Measurements from ENCODE around the gene CSKMT. TPM values are rescaled to one million over a fixed set of nuclear protein-coding genes. Genes with fewer than 3 reads are reported as not detected.
"Not testable (repeated sequence)": the region's sequence is repeated elsewhere in the genome, so short reads cannot be mapped to it uniquely, and the experiment has no call there.

Gene CSKMT
- total and polyA plus RNA-seq, 7 experiments from 2014 or later = 2.5 to 29.3 (median 15.8) TPM

DNA sequence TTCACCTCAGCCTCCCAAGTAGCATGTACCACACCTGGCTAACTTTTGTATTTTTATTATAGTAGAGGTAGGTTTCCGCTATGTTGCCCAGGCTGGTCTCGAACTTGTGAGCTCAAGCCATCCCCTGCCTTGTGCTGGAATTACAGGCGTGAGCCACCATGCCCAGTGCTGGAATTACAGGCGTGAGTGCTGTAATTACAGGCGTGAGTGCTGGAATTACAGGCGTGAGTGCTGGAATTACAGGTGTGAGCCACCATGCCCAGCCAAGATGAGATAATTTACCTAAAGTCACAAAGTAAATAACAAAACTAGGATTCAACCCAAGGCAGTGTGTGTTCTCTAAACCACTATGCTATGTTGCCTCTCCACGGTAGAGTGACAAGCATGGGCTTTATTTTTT lies 17.4 kb downstream of the CSKMT start:
- Mint-ChIP-seq H3K27ac (no peak overlapping the region), H3K36me3 (peaks cover 0 to 6% (median 5%) of the 10 kb centered on the region in 5 donors), H3K27me3 (peaks cover 0 to 6% (median 4%) of the 10 kb centered on the region in 5 donors), H3K4me3 (no peak overlapping the region), H3K4me1 (peaks cover 10 to 25% (median 21%) of the 10 kb centered on the region in 7 donors), H3K9me3 (no peaks in the 10 kb centered on the region)
- H3K27ac ChIP-seq (ENCODE audit: low read depth, low read length) = no peak overlapping the region
- DNase-seq = no peak
- ATAC-seq = no peak
- POLR2A ChIA-PET = no interaction called here
- peaks cover 9 to 13% of the 10 kb centered on the region in 2 donors for H3K4me1 ChIP-seq (ENCODE audit: control insufficient read depth in 2 of 2, insufficient read depth in 2 of 2, low read length in 2 of 2)
- H3K4me3 ChIP-seq (ENCODE audit: low read length) = no peak overlapping the region
- CTCF ChIA-PET = no interaction called here
- intact Hi-C loops (cut with micrococcal nuclease) = no loop called here
- H3K27me3 ChIP-seq (ENCODE audit: control insufficient read depth in 2 of 2, insufficient read depth in 2 of 2, low read length in 2 of 2) = no peaks in the 10 kb centered on the region
- peaks cover 0 to 9% (median 3%) of the 10 kb centered on the region in 3 experiments for H3K36me3 ChIP-seq (ENCODE audit: control insufficient read depth in 2 of 3, insufficient read depth in 3 of 3, low read length in 3 of 3)
- H3K9me3 ChIP-seq (ENCODE audit: control insufficient read depth in 2 of 3, low read length in 3 of 3) = no peaks in the 10 kb centered on the region

DNA sequence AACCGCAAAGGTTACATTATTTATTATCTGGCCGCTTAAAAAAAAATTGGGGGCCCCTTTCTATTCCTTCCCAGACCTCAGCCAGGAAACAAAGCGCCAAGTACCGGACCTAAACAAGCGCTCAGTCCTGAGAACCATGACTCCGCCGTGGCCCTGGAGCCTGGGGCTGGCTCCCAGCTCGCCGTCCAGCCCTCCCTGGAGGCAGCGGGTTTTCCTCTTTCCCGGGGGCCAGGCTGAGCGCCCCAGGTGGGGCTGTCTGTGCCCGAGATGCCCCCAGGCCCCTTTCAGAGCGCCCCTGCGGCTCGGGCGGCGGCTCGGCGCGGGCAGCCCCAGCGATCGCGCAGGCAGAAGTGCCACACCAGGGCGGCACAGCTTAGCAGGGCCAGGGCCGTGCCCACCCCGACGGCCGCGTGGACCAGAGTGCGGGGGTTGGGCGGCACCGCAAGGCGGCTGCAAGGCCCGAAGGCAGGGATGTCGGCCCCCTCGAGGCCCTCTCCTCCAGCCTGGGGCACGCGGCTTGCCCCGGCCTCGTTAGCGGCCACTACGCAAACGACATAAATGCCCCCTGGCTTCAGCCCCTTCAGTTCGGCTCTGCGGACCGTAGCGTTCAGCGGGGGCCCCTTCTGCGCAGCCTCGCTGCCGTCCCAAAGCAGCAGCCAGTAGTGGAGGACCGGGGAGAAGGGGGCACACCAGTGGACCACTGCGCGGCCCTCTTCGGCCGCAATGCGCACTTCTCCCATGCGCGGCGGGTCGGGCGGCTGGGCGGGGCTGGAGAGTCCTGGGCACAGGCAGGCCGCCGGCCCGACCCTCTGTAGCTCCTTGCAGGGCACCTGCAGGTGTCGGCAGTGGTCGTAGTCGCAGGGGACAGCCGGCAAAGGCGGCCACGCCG lies 22.6 kb downstream of the CSKMT start:
- no peak for DNase-seq
- ATAC-seq = no peak
- Mint-ChIP-seq H3K27ac (no peak overlapping the region), H3K9me3 (no peaks in the 10 kb centered on the region), H3K4me3 (no peak overlapping the region), H3K36me3 (peaks cover 0 to 20% (median 11%) of the 10 kb centered on the region in 5 donors), H3K27me3 (peaks cover 6 to 13% (median 10%) of the 10 kb centered on the region in 5 donors), H3K4me1 (no peaks in the 10 kb centered on the region)
- intact Hi-C loops (cut with micrococcal nuclease) = no loop called here
- H3K27me3 ChIP-seq (ENCODE audit: control insufficient read depth in 2 of 2, insufficient read depth in 2 of 2, low read length in 2 of 2) = no peaks in the 10 kb centered on the region
- no peak overlapping the region for H3K4me3 ChIP-seq (ENCODE audit: low read length)
- CTCF ChIA-PET = interaction anchor here (0.7 kb wide), 1 partner anchor 11 kb away, joined by 3 read pairs; no protein-coding TSS in a partner anchor
- H3K36me3 ChIP-seq (ENCODE audit: control insufficient read depth in 2 of 3, insufficient read depth in 3 of 3, low read length in 3 of 3) = peaks cover 0 to 30% (median 0%) of the 10 kb centered on the region in 3 experiments
- H3K9me3 ChIP-seq (ENCODE audit: control insufficient read depth in 2 of 3, low read length in 3 of 3) = no peaks in the 10 kb centered on the region
- H3K27ac ChIP-seq (ENCODE audit: low read depth, low read length) = no peak overlapping the region
- POLR2A ChIA-PET = interaction anchor here (0.6 to 1.6 kb wide), 10 partner anchors 11 to 97 kb away, joined by 3 to 6 read pairs (median 3); partner anchors contain the start of genes C11orf98, CSKMT, LBHD1 and TUT1
- H3K4me1 ChIP-seq (ENCODE audit: control insufficient read depth in 2 of 2, insufficient read depth in 2 of 2, low read length in 2 of 2) = no peaks in the 10 kb centered on the region

DNA sequence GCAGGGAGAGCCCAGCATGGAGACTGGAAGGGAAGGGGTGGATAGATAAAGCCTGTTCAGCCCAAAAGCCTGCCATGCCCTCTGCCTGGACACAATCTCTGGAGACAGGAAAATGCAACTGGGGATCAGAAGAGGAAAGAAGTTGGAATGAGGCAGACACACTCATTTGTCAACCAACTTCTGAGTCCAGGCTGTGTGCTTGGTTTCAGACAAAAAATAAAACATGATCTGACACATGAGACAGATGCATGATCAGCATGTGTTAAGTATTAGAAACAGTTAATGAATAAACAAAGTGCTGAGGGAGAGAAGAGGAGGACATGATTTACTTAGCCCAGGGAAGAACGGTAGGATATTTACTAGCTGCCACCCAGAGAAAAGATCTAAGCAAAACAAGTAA lies 23.4 kb downstream of the CSKMT start:
- Mint-ChIP-seq H3K36me3 (peaks cover 0 to 23% (median 14%) of the 10 kb centered on the region in 5 donors), H3K4me3 (no peak overlapping the region), H3K4me1 (no peaks in the 10 kb centered on the region), H3K9me3 (no peaks in the 10 kb centered on the region), H3K27ac (no peak overlapping the region), H3K27me3 (peaks cover 6 to 13% (median 10%) of the 10 kb centered on the region in 5 donors)
- H3K27me3 ChIP-seq (ENCODE audit: control insufficient read depth in 2 of 2, insufficient read depth in 2 of 2, low read length in 2 of 2) = no peaks in the 10 kb centered on the region
- ChIA-PET POLR2A (interaction anchor here (0.6 to 1.5 kb wide), 4 partner anchors 12 to 97 kb away, joined by 3 to 6 read pairs (median 3); partner anchors contain the start of genes C11orf98, CSKMT, LBHD1 and TUT1), CTCF (interaction anchor here (0.7 kb wide), 1 partner anchor 10 kb away, joined by 3 read pairs; no protein-coding TSS in a partner anchor)
- H3K4me3 ChIP-seq (ENCODE audit: low read length) = no peak overlapping the region
- DNase-seq = no peak
- intact Hi-C loops (cut with micrococcal nuclease) = no loop called here
- no peak for ATAC-seq
- peaks cover 0 to 34% (median 0%) of the 10 kb centered on the region in 3 experiments for H3K36me3 ChIP-seq (ENCODE audit: control insufficient read depth in 2 of 3, insufficient read depth in 3 of 3, low read length in 3 of 3)
- H3K4me1 ChIP-seq (ENCODE audit: control insufficient read depth in 2 of 2, insufficient read depth in 2 of 2, low read length in 2 of 2) = no peaks in the 10 kb centered on the region
- H3K9me3 ChIP-seq (ENCODE audit: control insufficient read depth in 2 of 3, low read length in 3 of 3) = no peaks in the 10 kb centered on the region
- H3K27ac ChIP-seq (ENCODE audit: low read depth, low read length) = no peak overlapping the region

DNA sequence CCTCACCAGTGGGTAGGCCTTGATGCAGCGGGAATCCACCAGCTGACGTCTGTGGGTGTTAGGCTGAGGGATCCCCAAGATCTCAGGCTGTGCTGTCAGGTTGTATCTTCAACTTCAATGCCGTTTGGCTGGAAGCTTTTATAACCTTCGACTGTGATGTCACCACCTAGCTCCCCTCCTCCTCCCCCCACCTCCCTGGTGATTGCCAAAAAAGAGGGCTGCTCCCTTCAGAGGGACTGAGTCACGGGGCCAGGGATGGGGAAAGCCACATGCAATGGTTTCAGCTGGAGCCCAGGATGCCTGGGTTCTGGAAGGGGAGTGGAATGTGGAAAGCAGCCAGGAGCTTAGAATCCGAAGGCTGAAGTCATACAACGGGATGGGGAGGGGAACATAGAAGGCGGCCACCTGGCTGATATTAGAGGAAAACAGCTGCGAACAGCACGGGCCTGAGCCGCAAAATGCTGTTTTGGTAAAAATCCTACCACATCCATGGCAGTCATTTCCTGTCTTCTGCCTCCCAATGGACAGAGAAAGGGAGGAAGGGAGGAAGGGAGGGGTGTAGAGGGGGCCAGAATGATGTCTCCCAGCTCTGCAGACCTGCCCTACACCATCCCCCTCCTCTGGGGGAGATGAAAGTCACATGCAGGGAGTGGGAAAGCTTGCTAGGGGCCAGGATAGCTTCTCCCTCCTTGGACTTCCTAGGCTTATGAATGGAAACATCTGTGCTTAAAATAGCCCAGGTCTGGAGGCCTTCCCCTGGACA lies 24.5 kb downstream of the CSKMT start, which contains the start of gene LRRN4CL:
Gene LRRN4CL (minus strand): TSS at position 110 of the 763 bp plus-strand sequence. CDS start 1,022 bp downstream, outside the sequence.
- Histone ChIP-seq H3K36me3 (ENCODE audit: control insufficient read depth in 2 of 3, insufficient read depth in 3 of 3, low read length in 3 of 3) (peaks cover 0 to 34% (median 0%) of the 10 kb centered on the region in 3 experiments), H3K4me3 (ENCODE audit: low read length) (no peak within 1 kb of the TSS), H3K27ac (ENCODE audit: low read depth, low read length) (no peak within 1 kb of the TSS), H3K27me3 (ENCODE audit: control insufficient read depth in 2 of 2, insufficient read depth in 2 of 2, low read length in 2 of 2) (no peaks in the 10 kb centered on the region), H3K9me3 (ENCODE audit: control insufficient read depth in 2 of 3, low read length in 3 of 3) (no peaks in the 10 kb centered on the region), H3K4me1 (ENCODE audit: control insufficient read depth in 2 of 2, insufficient read depth in 2 of 2, low read length in 2 of 2) (peaks cover 0 to 3% of the 10 kb centered on the region in 2 donors)
- no peak within 1 kb of the TSS for H3K4me3 Mint-ChIP-seq
- intact Hi-C loops (cut with micrococcal nuclease) = loop anchor here in 1 of 2 donors (5.0 kb wide), 1 partner anchor 307 kb away; no protein-coding TSS in a partner anchor
- peaks cover 0 to 3% (median 2%) of the 10 kb centered on the region in 7 donors for H3K4me1 Mint-ChIP-seq
- ATAC-seq = no peak
- H3K27ac Mint-ChIP-seq = peak within 1 kb of the TSS in 1 of 9 donors; percentile 39
- peaks cover 0 to 23% (median 14%) of the 10 kb centered on the region in 5 donors for H3K36me3 Mint-ChIP-seq
- H3K27me3 Mint-ChIP-seq = peaks cover 6 to 13% (median 10%) of the 10 kb centered on the region in 5 donors
- POLR2A ChIA-PET = interaction anchor here (0.6 to 5.7 kb wide), 10 partner anchors 9 to 357 kb away, joined by 3 to 26 read pairs (median 3); partner anchors contain the start of genes BSCL2, C11orf98, CSKMT and GNG3
- no peaks in the 10 kb centered on the region for H3K9me3 Mint-ChIP-seq
- no peak for DNase-seq
- CTCF ChIA-PET = interaction anchor here (0.7 to 1.9 kb wide), 4 partner anchors 9 to 265 kb away, joined by 3 to 5 read pairs (median 3); no protein-coding TSS in a partner anchor

DNA sequence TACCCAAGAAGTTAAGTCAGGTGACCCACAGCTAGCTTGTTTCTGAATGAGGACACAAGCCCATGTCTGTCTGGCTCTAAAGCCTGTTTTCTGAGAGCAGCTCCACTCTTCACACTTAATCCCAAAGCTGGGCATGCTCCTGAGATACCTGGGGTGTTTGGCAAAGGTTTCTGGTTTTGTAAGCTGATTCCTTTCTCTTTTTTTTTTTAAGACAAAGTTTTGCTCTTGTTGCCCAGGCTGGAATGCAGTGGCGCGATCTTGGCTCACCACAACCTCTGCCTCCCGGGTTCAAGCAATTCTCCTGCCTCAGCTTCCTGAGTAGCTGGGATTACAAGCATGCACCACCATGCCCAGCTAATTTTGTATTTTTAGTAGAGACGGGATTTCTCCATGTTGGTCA lies 28.5 kb downstream of the CSKMT start:
- not testable (repeated sequence) for H3K4me1 ChIP-seq (ENCODE audit: control insufficient read depth in 2 of 2, insufficient read depth in 2 of 2, low read length in 2 of 2); H3K27me3 ChIP-seq (ENCODE audit: control insufficient read depth in 2 of 2, insufficient read depth in 2 of 2, low read length in 2 of 2); H3K9me3 Mint-ChIP-seq; H3K4me1 Mint-ChIP-seq; ATAC-seq; H3K4me3 Mint-ChIP-seq; H3K9me3 ChIP-seq (ENCODE audit: control insufficient read depth in 2 of 3, low read length in 3 of 3); H3K4me3 ChIP-seq (ENCODE audit: low read length); H3K27ac ChIP-seq (ENCODE audit: low read depth, low read length); DNase-seq; H3K27ac Mint-ChIP-seq; H3K27me3 Mint-ChIP-seq
- ChIA-PET CTCF (interaction anchor here (0.7 to 4.8 kb wide), 10 partner anchors 13 to 269 kb away, joined by 3 to 31 read pairs (median 4); partner anchors contain the start of genes C11orf98, CSKMT and TUT1), POLR2A (interaction anchor here (1.0 to 5.7 kb wide), 5 partner anchors 12 to 101 kb away, joined by 4 to 26 read pairs (median 5); partner anchors contain the start of genes LBHD1 and TUT1)
- H3K36me3 Mint-ChIP-seq = peaks cover 0 to 23% (median 14%) of the 10 kb centered on the region in 5 donors
- intact Hi-C loops (cut with micrococcal nuclease) = loop anchor here (1.0 to 5.0 kb wide), 6 partner anchors 12 to 311 kb away; partner anchors contain the start of gene EML3 (in 1 of the 2)
- peaks cover 0 to 34% (median 0%) of the 10 kb centered on the region in 3 experiments for H3K36me3 ChIP-seq (ENCODE audit: control insufficient read depth in 2 of 3, insufficient read depth in 3 of 3, low read length in 3 of 3)
